Measurements from ENCODE around the gene SLC22A3.
A peak's percentile ranks its signal among the peaks of the same experiment; 100 is the strongest.

Gene SLC22A3

GRCh38 chr6:160337991-160338390 lies 10.2 kb upstream of the SLC22A3 start:
- H3K4me3 ChIP-seq (ENCODE audit: low read length) = no peak overlapping the region
- H3K9ac ChIP-seq (ENCODE audit: low read length) = no peak overlapping the region
- H3K36me3 ChIP-seq (ENCODE audit: control insufficient read depth, low read depth, low read length) = no peaks in the 10 kb centered on the region
- H3K4me1 ChIP-seq (ENCODE audit: control insufficient read depth, low read depth, low read length) = no peaks in the 10 kb centered on the region
- no peaks in the 10 kb centered on the region for H3K9me3 ChIP-seq (ENCODE audit: control insufficient read depth, low read depth, low read length)
- H3K27ac ChIP-seq (ENCODE audit: low read length) = no peak overlapping the region
- H3K27me3 ChIP-seq (ENCODE audit: control insufficient read depth, insufficient read depth, low read length) = no peaks in the 10 kb centered on the region

- H3K27ac ChIP-seq (ENCODE audit: low read length) = no peak overlapping the region
- no peak overlapping the region for H3K4me3 ChIP-seq (ENCODE audit: low read length)
- peaks cover 18% of the 10 kb centered on the region for H3K27me3 ChIP-seq (ENCODE audit: control insufficient read depth, insufficient read depth, low read length)
- H3K9ac ChIP-seq (ENCODE audit: low read length) = no peak overlapping the region
- no peaks in the 10 kb centered on the region for H3K4me1 ChIP-seq (ENCODE audit: control insufficient read depth, low read depth, low read length)
- H3K36me3 ChIP-seq (ENCODE audit: control insufficient read depth, low read depth, low read length) = no peaks in the 10 kb centered on the region
- no peaks in the 10 kb centered on the region for H3K9me3 ChIP-seq (ENCODE audit: control insufficient read depth, low read depth, low read length)
These were observed 5.0 kb upstream of the SLC22A3 start for GRCh38 chr6:160343144-160343543.

GRCh38 chr6:160344271-160344670 lies 3.9 kb upstream of the SLC22A3 start:
- H3K36me3 ChIP-seq (ENCODE audit: control insufficient read depth, low read depth, low read length) = no peaks in the 10 kb centered on the region
- H3K27me3 ChIP-seq (ENCODE audit: control insufficient read depth, insufficient read depth, low read length) = peaks cover 29% of the 10 kb centered on the region
- peaks cover 2% of the 10 kb centered on the region for H3K4me1 ChIP-seq (ENCODE audit: control insufficient read depth, low read depth, low read length)
- no peak overlapping the region for H3K27ac ChIP-seq (ENCODE audit: low read length)
- H3K4me3 ChIP-seq (ENCODE audit: low read length) = no peak overlapping the region
- H3K9ac ChIP-seq (ENCODE audit: low read length) = no peak overlapping the region
- no peaks in the 10 kb centered on the region for H3K9me3 ChIP-seq (ENCODE audit: control insufficient read depth, low read depth, low read length)

DNA sequence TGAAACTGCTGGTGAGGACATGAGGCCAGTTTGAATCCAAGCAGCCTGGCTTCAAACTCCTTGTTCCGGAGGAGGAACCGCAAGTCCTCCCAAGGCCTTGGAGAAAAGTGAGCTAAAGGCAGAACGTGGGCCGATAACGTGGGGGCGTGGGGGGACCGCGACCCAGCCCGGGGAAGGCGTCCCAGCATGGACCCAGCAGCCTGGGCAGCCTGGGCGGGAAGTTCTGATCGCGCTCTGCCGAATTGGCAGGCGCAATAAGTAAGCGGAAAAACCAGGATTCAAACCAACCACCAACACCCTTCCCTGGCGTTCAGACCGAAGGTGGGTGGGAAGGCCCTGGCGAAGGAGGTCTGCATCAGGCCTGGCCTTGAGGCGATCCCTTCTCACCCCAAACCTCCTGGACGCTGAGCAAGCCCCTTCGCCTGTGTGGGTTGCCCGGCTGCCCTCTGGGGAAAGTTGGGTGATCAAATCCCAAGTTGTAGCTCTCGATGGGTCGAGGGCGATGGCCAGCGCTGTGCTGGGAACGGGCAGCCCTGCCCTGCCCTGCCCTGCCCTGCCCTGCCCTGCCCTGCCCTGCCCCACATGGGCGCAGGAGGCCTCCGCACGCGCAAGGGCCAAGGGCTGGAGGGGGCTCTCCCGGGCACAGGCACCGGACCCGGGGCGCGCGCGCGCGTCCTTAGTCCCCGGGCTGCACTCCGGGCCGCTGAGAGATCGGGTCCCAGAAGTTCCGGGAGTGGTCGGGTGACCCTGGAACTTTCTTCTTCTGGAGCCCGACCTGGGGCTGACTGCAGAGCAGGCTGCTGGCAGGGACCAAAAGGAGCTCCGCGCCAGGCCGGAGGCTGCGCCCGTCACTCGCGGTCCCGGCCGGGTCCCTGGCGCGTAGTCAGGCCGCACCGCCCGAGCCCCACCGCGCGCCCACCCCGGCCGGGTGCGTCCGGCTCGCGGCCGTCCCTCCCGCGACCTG lies 637 bp upstream of the SLC22A3 start:
- Histone ChIP-seq H3K9ac (ENCODE audit: low read length) (no peak overlapping the region), H3K27me3 (ENCODE audit: control insufficient read depth, insufficient read depth, low read length) (peaks cover 46% of the 10 kb centered on the region), H3K9me3 (ENCODE audit: control insufficient read depth, low read depth, low read length) (no peaks in the 10 kb centered on the region), H3K36me3 (ENCODE audit: control insufficient read depth, low read depth, low read length) (no peaks in the 10 kb centered on the region), H3K4me3 (ENCODE audit: low read length) (peak overlapping the region; percentile 33), H3K27ac (ENCODE audit: low read length) (no peak overlapping the region), H3K4me1 (ENCODE audit: control insufficient read depth, low read depth, low read length) (peaks cover 7% of the 10 kb centered on the region)

- peaks cover 46% of the 10 kb centered on the region for H3K27me3 ChIP-seq (ENCODE audit: control insufficient read depth, insufficient read depth, low read length)
- H3K27ac ChIP-seq (ENCODE audit: low read length) = no peak overlapping the region
These were observed 853 bp downstream of the SLC22A3 start for GRCh38 chr6:160349020-160349441.

GRCh38 chr6:160349814-160350350 lies 1.7 kb downstream of the SLC22A3 start:
- Histone ChIP-seq H3K4me1 (ENCODE audit: control insufficient read depth, low read depth, low read length) (peaks cover 7% of the 10 kb centered on the region), H3K27me3 (ENCODE audit: control insufficient read depth, insufficient read depth, low read length) (peaks cover 46% of the 10 kb centered on the region), H3K4me3 (ENCODE audit: low read length) (peak overlapping the region; percentile 66), H3K9me3 (ENCODE audit: control insufficient read depth, low read depth, low read length) (no peaks in the 10 kb centered on the region), H3K36me3 (ENCODE audit: control insufficient read depth, low read depth, low read length) (no peaks in the 10 kb centered on the region), H3K27ac (ENCODE audit: low read length) (no peak overlapping the region), H3K9ac (ENCODE audit: low read length) (no peak overlapping the region)

More at GRCh38 chr6:160349020-160349441, 853 bp downstream of the SLC22A3 start:
- Histone ChIP-seq H3K4me1 (ENCODE audit: control insufficient read depth, low read depth, low read length) (peaks cover 7% of the 10 kb centered on the region), H3K36me3 (ENCODE audit: control insufficient read depth, low read depth, low read length) (no peaks in the 10 kb centered on the region), H3K4me3 (ENCODE audit: low read length) (peak overlapping the region; percentile 66), H3K9me3 (ENCODE audit: control insufficient read depth, low read depth, low read length) (no peaks in the 10 kb centered on the region), H3K9ac (ENCODE audit: low read length) (no peak overlapping the region)

DNA sequence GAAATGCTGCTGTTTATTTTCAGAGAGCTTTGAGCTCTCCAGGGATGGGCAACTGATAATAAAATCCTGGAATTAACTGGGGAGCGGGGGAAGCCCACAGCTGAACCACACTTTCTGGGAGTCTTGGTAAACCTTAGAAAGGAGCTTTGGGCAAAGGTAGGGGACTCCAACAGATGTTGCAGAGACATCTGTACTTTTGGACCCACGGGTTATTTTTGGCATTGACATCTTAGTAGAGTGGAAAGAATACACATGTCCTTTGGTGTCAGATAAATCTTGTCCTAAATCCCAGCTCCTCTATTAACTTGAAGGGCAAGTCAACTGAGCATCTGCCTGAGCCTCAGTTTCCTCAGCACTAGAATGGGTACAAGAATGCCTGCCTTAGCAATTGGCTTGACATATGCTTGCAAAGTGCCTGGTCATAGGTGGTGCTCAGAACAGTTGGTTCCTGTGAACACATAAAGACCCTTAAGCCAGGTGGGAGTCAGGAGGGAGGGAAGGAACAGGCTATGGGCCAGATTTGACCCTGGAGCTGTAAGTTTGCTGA lies 5.8 kb downstream of the SLC22A3 start:
- H3K4me1 ChIP-seq (ENCODE audit: control insufficient read depth, low read depth, low read length) = peaks cover 7% of the 10 kb centered on the region
- H3K4me3 ChIP-seq (ENCODE audit: low read length) = no peak overlapping the region
- H3K9ac ChIP-seq (ENCODE audit: low read length) = no peak overlapping the region
- no peak overlapping the region for H3K27ac ChIP-seq (ENCODE audit: low read length)
- H3K9me3 ChIP-seq (ENCODE audit: control insufficient read depth, low read depth, low read length) = no peaks in the 10 kb centered on the region
- no peaks in the 10 kb centered on the region for H3K36me3 ChIP-seq (ENCODE audit: control insufficient read depth, low read depth, low read length)
- peaks cover 19% of the 10 kb centered on the region for H3K27me3 ChIP-seq (ENCODE audit: control insufficient read depth, insufficient read depth, low read length)

DNA sequence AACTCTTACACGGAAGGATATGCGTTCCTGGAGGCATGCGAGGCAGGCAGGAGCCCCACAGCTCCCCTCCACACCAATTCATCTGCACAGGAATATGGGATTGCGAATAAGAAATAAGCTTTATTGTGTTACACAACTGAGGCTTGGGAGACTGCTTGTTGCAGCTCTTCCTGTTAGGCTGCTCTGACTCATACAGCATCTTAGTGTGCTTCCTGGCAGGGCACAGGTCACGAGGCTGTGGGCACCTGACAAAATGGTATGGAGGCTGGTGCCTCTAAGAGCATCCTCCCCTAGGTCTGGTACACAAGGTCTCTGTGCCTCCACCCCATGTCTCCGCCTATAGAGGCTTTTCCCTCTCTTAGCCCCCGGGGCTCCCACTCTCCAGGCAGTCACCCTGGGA lies 6.8 kb downstream of the SLC22A3 start:
- Histone ChIP-seq H3K36me3 (ENCODE audit: control insufficient read depth, low read depth, low read length) (no peaks in the 10 kb centered on the region), H3K27me3 (ENCODE audit: control insufficient read depth, insufficient read depth, low read length) (peaks cover 10% of the 10 kb centered on the region), H3K27ac (ENCODE audit: low read length) (no peak overlapping the region), H3K9me3 (ENCODE audit: control insufficient read depth, low read depth, low read length) (no peaks in the 10 kb centered on the region), H3K4me1 (ENCODE audit: control insufficient read depth, low read depth, low read length) (no peaks in the 10 kb centered on the region), H3K9ac (ENCODE audit: low read length) (no peak overlapping the region), H3K4me3 (ENCODE audit: low read length) (no peak overlapping the region)

DNA sequence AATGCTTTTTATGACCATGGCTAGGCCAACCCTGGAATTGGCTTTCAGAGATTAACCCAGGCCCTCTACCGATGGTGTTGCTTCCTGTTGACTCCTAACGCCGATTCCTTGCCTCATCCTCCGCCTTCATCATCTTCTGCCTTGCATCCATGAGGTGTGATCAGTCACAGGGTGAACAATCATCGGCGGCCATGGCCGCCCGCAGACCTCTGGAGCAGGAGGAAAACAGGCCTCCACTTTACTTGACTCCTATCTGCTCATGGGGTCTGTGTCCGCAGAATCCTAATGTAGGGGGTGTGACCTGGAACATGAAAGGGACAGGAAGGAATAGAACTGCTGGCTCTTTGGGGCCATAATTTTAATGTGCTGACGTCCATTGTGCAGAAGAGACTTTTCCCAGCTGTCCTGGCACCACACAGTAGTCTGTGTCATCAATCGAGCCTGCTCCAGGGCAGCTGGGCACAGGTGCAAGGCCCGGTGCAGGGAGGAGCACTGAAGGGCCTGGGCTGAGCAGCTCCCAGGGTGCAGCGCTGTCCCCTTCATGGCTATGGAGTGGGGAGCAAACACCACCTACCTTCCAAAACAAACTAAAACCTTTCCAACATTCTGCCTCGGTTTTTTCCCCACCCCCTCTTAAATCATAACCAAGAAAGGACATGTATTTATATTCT lies 8.0 kb downstream of the SLC22A3 start:
- no peaks in the 10 kb centered on the region for H3K9me3 ChIP-seq (ENCODE audit: control insufficient read depth, low read depth, low read length)
- no peaks in the 10 kb centered on the region for H3K36me3 ChIP-seq (ENCODE audit: control insufficient read depth, low read depth, low read length)
- H3K4me1 ChIP-seq (ENCODE audit: control insufficient read depth, low read depth, low read length) = no peaks in the 10 kb centered on the region
- H3K9ac ChIP-seq (ENCODE audit: low read length) = no peak overlapping the region
- no peak overlapping the region for H3K4me3 ChIP-seq (ENCODE audit: low read length)
- no peak overlapping the region for H3K27ac ChIP-seq (ENCODE audit: low read length)
- no peaks in the 10 kb centered on the region for H3K27me3 ChIP-seq (ENCODE audit: control insufficient read depth, insufficient read depth, low read length)

DNA sequence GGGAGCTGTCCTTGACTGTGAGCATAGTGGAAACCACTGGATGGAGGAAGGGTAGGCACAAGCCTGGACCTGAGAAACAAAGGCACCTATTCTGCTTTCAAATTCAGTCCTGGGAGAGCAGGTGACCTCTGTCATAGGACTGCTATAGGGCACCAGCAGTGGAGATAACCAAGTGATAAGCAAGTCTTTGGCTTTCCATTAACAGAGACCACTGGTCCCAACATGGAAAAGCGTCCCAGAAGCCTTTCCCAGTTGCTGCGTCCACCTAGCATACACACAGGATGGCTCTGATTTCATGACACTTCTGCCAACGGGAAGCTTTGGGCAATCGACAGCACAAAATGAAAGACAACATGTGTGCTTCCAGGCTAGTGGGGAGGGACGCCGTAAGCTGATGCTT lies 8.9 kb downstream of the SLC22A3 start:
- H3K36me3 ChIP-seq (ENCODE audit: control insufficient read depth, low read depth, low read length) = no peaks in the 10 kb centered on the region
- no peak overlapping the region for H3K27ac ChIP-seq (ENCODE audit: low read length)
- H3K9ac ChIP-seq (ENCODE audit: low read length) = no peak overlapping the region
- no peaks in the 10 kb centered on the region for H3K27me3 ChIP-seq (ENCODE audit: control insufficient read depth, insufficient read depth, low read length)
- H3K9me3 ChIP-seq (ENCODE audit: control insufficient read depth, low read depth, low read length) = no peaks in the 10 kb centered on the region
- H3K4me3 ChIP-seq (ENCODE audit: low read length) = no peak overlapping the region
- no peaks in the 10 kb centered on the region for H3K4me1 ChIP-seq (ENCODE audit: control insufficient read depth, low read depth, low read length)
